ENCODE data around the gene COL15A1.

COL15A1 gene

DNA sequence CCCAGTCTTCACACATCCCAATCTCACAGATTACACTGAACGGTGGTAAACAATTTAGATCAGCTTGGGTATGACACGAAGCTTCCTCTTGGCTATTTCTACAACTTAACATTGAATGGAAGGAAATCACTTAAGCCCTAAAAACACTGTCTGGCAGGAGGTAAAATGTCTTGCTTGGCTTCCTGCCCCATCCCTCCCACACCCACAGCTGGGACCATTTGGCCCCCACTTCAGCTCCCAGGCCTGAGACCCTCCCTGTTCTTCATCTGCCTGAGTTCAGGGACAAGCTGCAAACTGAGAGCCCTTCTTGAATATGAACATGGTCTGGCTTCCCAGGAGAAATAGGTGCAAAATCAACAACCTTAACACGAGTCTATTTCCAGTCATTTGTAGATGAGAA is 3.4 kb upstream of the COL15A1 start:
- no peak for TF ChIP-seq JUND (IDR thresholded peaks at IDR 0.05; ENCODE audit: low read depth)
- in situ Hi-C loops (cut with HindIII; ENCODE audit: low pct_unique_long_range_greater_than_20kb, low sequenced_read_pairs): no loop called here

DNA sequence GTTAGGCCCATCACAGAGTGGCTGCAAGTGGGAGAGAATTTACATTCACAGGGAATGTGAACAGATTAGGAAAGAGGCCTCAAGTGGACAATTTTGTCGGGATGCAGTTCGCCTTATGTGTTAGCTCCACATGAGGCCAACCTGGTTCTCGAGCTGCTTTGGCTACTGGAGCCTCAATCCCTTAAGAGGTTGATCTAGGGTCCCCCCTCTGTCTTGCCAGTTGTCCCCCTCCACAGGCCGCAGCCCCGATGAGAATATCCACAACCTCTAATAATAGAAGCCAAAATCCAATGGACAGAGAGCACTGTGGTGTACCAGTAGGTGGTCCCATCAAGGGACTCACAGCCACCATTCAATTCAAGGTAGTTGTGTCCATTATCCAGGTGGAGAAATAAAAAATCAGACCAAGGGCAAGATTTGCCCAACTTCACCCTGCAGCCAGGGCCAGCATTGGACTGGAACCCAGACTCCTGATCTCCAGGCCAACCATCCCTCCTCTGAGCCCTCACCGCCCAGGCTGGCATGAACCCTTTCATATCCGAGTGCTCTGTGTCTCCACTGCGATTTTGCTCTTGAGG is 1.7 kb upstream of the COL15A1 start:
- no peak for DNase-seq (ENCODE audit: low read depth in 1 of 2, low spot score in 1 of 2)
- no peak for TF ChIP-seq JUND (IDR thresholded peaks at IDR 0.05; ENCODE audit: low read depth)
- in situ Hi-C loops (cut with HindIII; ENCODE audit: low pct_unique_long_range_greater_than_20kb, low sequenced_read_pairs): no loop called here

More for the DNA sequence above, 3.4 kb upstream of the COL15A1 start:
- DNase-seq (ENCODE audit: low read depth in 1 of 2, low spot score in 1 of 2): no peak

GRCh38 chr9:98942906-98943681 is 613 bp upstream of the COL15A1 start:
- TF ChIP-seq JUND (IDR thresholded peaks at IDR 0.05; ENCODE audit: low read depth): no peak
- no peak for DNase-seq (ENCODE audit: low read depth in 1 of 2, low spot score in 1 of 2)

DNA sequence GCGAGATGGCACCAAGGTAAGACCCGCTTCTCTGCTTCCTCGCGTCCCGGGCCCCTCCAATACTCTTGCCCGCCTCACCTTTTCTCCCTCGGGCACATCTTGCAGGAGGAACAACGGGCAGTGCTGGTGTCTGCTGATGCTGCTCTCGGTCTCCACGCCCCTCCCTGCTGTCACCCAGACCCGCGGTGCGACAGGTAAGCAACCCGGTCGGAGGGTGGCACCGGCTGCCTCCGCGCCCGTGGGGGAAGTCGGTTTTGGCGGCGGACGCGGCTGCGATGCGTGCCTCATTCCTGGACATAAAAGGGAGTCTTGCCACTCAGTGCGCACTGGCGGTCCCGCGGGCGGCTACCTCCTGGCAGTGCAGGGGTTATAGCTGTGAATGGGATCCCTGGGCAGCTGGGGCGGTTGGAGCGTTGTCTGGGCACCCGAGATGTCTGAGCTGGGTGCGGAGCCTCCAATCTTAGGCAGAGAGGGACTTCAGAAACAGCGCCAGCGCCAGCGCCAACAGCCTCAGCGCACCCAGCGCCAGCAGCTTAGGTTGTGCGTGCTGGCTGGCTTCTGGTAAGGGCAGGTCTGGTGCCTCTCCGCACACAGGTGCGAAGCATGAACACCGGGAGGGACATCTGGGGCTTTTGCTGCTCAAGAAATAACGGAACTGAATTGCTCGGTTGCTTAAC is 488 bp downstream of the COL15A1 start:
- TF ChIP-seq JUND (IDR thresholded peaks at IDR 0.05; ENCODE audit: low read depth): no peak
- in situ Hi-C loops (cut with HindIII; ENCODE audit: low pct_unique_long_range_greater_than_20kb, low sequenced_read_pairs): no loop called here
- no peak for DNase-seq (ENCODE audit: low read depth in 1 of 2, low spot score in 1 of 2)

More at GRCh38 chr9:98942906-98943681, 613 bp upstream of the COL15A1 start:
- in situ Hi-C loops (cut with HindIII; ENCODE audit: low pct_unique_long_range_greater_than_20kb, low sequenced_read_pairs): no loop called here

- DNase-seq (ENCODE audit: low read depth in 1 of 2, low spot score in 1 of 2): no peak
- TF ChIP-seq JUND (IDR thresholded peaks at IDR 0.05; ENCODE audit: low read depth): no peak
- in situ Hi-C loops (cut with HindIII; ENCODE audit: low pct_unique_long_range_greater_than_20kb, low sequenced_read_pairs): no loop called here
These were observed 997 bp downstream of the COL15A1 start for GRCh38 chr9:98944734-98945074.

- in situ Hi-C loops (cut with HindIII; ENCODE audit: low pct_unique_long_range_greater_than_20kb, low sequenced_read_pairs): no loop called here
- no peak for DNase-seq (ENCODE audit: low read depth in 1 of 2, low spot score in 1 of 2)
- no peak for TF ChIP-seq JUND (IDR thresholded peaks at IDR 0.05; ENCODE audit: low read depth)
These were observed 5.9 kb downstream of the COL15A1 start for GRCh38 chr9:98949565-98949964.

DNA sequence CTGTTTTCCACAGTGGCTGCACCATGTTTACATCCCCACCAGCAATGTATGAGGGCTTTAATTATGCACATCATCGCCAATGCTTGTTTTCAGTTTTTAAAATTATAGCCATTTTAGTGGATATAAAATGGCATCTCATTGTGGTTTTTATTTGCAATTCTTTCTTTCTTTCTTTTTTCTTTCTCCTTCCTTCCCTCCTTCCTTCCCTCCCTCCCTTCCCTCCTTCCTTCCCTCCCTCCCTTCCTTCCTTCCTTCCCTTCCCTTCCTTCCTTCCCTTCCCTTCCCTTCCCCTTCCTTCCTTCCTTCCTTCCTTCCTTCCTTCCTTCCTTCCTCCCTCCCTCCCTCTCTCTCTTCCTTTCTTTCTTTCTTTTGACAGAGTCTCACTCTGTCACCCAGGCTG is 6.6 kb downstream of the COL15A1 start:
- in situ Hi-C loops (cut with HindIII; ENCODE audit: low pct_unique_long_range_greater_than_20kb, low sequenced_read_pairs): no loop called here
- no peak for TF ChIP-seq JUND (IDR thresholded peaks at IDR 0.05; ENCODE audit: low read depth)
- DNase-seq (ENCODE audit: low read depth in 1 of 2, low spot score in 1 of 2): no peak

GRCh38 chr9:98951967-98952366 is 8.3 kb downstream of the COL15A1 start:
- in situ Hi-C loops (cut with HindIII; ENCODE audit: low pct_unique_long_range_greater_than_20kb, low sequenced_read_pairs): no loop called here
- TF ChIP-seq JUND (IDR thresholded peaks at IDR 0.05; ENCODE audit: low read depth): no peak
- no peak for DNase-seq (ENCODE audit: low read depth in 1 of 2, low spot score in 1 of 2)

GRCh38 chr9:98953581-98954243 is 10.0 kb downstream of the COL15A1 start:
- in situ Hi-C loops (cut with HindIII; ENCODE audit: low pct_unique_long_range_greater_than_20kb, low sequenced_read_pairs): no loop called here
- no peak for TF ChIP-seq JUND (IDR thresholded peaks at IDR 0.05; ENCODE audit: low read depth)

DNA sequence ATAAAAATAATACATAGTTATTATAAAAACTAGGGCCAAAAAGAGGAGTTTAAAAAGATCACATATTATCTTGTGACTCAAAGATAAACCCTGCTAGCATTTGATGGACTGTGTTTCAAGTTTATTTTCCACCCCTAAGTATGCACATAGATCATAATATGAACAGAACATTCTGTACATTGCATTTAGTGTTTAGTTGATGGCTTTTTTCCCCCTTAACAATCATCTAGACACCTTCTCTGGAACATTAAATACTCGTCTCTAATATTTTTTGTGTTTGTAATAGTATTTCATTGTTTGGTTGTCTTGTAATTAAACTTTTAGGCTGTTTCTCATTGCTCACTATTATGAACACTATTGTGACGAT is 10.5 kb downstream of the COL15A1 start:
- no peak for TF ChIP-seq JUND (IDR thresholded peaks at IDR 0.05; ENCODE audit: low read depth)
- in situ Hi-C loops (cut with HindIII; ENCODE audit: low pct_unique_long_range_greater_than_20kb, low sequenced_read_pairs): no loop called here
- DNase-seq (ENCODE audit: low read depth in 1 of 2, low spot score in 1 of 2): no peak

More at GRCh38 chr9:98953581-98954243, 10.0 kb downstream of the COL15A1 start:
- DNase-seq (ENCODE audit: low read depth in 1 of 2, low spot score in 1 of 2): no peak

DNA sequence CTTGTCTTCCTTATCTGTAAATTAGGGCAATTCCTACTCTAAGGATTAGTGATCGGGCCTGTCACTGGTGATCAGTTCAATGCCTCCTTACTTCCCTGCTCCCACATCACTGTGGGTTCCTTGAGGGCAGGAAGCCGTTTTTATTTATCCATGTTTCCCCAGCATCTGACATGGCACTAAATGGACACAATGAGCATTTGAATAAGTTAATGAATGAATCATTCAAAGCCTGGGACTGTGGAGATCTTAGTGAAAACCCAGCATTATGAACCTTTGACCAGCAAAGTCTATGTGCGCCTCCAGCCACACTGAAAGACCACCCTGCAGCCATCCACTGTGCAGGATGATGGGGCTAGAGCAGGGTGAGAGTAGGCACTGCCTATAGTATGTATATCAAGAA is 11.6 kb downstream of the COL15A1 start:
- TF ChIP-seq JUND (IDR thresholded peaks at IDR 0.05; ENCODE audit: low read depth): no peak
- no peak for DNase-seq (ENCODE audit: low read depth in 1 of 2, low spot score in 1 of 2)
- in situ Hi-C loops (cut with HindIII; ENCODE audit: low pct_unique_long_range_greater_than_20kb, low sequenced_read_pairs): no loop called here

DNA sequence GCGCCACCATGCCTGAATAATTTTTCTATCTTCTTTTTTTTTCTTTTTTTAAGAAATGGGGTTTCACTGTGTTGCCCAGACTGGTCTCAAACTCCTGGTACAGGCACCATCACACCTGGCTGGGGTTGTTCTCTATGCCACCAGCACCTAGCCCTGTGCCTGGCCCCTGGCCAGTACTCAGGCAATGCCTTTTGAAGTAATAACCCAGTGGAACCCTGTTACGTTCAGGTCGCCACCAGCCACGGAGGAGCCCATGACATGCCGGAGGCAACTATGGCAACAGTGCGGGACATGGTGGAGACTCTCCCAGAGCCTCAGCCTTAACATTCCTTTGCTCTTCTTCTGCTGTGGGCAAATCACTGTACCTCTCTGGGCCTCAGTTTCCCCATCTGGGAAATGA is 14.1 kb downstream of the COL15A1 start:
- no peak for TF ChIP-seq JUND (IDR thresholded peaks at IDR 0.05; ENCODE audit: low read depth)
- in situ Hi-C loops (cut with HindIII; ENCODE audit: low pct_unique_long_range_greater_than_20kb, low sequenced_read_pairs): no loop called here
- DNase-seq (ENCODE audit: low read depth in 1 of 2, low spot score in 1 of 2): no peak
